ENCODE results near the gene CCNL2.
"Not testable (repeated sequence)": the region's sequence is repeated elsewhere in the genome, so short reads cannot be mapped to it uniquely, and the experiment has no call there.

Gene CCNL2

GRCh38 chr1:1419363-1419812 is 20.3 kb upstream of the CCNL2 start:
- no peak for DNase-seq

DNA sequence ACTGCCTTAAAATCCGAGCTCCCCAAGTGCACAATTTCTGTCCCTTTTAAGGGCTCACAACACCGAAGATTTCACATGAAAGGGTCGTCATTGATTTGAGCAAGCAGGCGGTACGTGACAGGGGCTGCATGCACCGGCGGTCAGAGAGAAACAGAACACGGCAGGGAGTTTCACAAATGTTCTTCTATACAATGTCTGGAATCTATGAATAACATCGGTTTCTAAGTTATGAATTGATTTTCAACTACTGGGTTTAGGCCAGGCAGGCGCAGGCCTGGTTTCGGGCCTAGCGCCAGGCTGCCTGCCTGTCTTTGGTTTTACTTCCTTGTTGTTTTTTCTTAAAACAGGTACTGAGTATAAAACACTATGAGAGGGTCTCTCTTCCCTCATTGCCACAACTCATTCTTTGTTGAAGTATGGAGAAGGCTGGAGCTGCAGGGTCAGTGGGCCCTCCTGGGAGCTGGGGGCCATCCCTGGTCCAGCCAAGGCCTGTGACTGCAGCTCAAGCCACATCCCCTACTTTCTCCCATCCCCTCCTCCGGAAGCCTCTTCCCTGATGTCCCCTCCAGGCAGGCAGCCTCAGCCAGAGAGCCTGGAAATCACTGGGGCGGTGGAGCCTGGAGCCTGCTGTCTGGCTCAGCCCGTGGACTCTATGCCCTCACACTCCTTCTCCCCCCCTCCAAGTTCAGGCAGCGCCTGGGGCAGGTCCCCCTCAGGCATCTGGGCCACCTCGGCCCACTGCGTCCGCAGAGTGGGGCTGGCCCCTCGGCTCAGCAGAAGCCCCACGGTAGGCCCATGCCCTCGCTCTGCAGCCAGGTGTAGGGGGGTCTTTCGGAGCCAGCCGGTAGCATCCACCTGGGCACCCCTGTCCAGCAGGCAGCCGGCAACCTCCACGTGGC is 19.6 kb upstream of the CCNL2 start:
- DNase-seq = no peak

DNA sequence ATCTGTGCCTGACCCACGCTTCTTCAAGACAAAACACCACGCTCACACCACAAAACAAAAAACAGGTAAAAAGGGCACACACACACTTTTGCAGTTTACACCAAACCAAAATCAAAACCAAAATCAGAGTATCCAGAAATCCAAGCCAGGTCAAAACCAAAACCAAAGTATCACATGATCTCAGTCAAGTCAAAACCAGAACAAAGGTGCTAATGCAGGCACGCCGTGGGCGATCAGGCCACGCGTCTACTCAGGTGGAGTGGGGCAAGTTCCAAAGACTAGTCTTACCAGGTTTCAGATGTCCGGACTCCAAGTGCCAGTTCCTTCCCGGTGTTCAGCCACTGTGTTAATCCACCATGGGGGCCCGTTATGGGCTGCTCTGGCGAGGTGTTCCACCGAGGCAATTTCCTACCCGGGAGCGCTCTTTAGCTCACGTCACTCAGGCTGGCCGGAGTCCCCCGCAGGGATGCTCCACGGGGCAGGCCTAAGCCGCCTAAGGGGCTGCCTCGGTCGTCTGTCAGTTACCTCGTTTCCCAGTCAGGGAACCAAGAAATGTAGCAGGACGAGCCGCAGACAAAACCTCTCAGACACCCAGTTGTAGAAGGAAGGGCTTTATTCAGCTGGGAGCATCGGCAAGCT is 18.8 kb upstream of the CCNL2 start:
- not testable (repeated sequence) for DNase-seq

GRCh38 chr1:1417396-1417795 is 18.3 kb upstream of the CCNL2 start:
- DNase-seq = not testable (repeated sequence)

GRCh38 chr1:1415751-1416150 is 16.6 kb upstream of the CCNL2 start:
- no peak for DNase-seq

DNA sequence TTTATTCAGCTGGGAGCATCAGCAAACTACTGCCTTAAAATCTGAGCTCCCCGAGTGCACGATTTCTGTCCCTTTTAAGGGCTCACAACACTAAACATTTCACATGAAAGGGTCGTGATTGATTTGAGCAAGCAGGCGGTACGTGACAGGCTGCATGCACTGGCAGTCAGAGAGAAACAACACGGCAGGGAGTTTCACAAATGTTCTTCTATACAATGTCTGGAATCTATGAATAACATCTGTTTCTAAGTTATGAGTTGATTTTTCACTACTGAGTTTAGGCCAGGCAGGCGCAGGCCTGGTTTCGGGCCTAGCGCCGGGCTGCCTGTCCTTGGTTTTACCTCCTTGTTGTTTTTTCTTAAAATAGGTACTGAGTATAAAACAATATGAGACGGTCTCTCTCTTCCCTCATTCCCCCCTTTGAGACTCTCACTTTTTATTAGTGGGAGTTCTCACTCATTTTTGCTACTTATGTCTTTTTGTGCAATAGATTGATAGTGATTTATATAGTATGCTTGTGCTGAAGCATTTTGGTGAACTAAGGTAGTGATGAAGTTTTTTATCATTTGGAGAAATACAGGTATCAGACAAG is 13.3 kb upstream of the CCNL2 start:
- not testable (repeated sequence) for DNase-seq

DNA sequence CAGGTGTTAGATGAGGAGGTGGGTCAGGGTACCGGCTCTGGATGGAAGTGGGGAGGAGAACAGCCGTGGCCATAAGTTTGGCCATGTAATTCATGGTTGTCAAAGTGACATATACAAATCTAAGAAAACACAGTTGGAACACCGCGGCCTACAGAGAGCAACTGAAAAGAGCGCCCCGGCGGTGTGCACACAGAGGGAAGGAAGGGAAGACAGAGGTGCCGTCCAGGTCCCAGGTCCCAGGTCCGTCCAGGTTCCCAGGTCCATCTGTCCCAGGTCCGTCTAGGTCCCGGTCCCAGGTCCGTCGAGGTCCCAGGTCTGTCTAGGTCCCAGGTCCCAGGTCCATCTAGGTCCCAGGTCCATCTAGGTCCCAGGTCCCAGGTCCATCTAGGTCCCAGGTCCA is 12.5 kb upstream of the CCNL2 start:
- DNase-seq = no peak

GRCh38 chr1:1410238-1410637 is 11.1 kb upstream of the CCNL2 start:
- DNase-seq = not testable (repeated sequence)

GRCh38 chr1:1407636-1408318 is 8.6 kb upstream of the CCNL2 start:
- no peak for DNase-seq

- DNase-seq = peak; percentile 93 to 95
These were observed 7.9 kb upstream of the CCNL2 start, which contains the start of gene MRPL20 for GRCh38 chr1:1406821-1407635. Gene MRPL20, minus strand, starts transcription at chr1:1407293. Its CDS starts 76 bp downstream, at chr1:1407217.

DNA sequence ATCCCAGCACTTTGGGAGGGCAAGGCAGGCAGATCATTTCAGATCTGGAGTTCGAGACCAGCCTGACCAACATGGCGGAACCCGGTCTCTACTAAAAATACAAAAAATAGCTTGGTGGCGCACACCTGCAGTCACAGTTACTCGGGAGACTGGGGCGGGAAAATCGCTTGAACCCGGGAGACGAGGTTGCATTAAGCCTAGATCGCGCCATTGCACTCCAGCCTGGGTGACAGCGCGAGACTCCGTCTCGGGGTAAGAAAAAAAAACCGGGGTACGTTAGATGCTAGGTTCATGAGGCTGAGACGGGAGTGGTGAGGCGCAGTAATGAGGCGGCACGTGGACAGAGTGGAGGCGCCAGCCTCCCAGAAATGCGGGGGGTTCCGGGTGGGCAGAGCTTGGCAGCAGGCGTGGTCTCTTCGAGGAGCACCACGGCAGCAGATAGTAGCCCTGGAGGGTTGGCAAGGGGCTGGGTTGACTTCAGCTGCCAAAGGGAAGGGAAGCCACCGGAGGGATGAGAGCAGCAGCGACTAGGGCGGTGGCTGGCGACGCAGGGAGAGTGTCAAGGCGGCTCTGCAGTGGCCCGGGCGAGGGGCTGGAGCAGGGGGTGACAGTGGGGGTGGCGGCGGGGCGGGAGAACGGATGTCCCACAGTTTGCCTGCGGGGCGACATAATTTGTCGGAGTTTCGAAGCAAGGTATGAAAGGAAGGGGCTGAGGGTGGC is 7.1 kb upstream of the CCNL2 start:
- no peak for DNase-seq

DNA sequence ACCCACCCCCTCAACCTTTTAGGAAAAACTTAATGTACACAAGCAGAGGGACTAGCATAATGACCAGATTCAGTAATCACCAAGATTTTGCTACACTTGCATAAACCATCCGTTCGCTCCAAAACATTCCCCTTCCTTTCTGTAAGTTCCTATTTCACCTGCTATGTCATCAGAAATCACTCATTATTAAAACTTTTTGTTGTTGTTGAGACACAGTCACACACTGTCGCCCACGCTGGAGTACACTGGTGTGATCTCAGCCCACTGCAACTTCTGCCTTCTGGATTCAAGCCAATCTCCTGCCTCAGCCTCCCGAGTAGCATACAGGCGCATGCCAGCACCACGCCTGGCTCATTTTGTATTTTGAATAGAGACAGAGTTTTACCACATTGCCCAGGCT is 4.5 kb upstream of the CCNL2 start:
- no peak for DNase-seq

DNA sequence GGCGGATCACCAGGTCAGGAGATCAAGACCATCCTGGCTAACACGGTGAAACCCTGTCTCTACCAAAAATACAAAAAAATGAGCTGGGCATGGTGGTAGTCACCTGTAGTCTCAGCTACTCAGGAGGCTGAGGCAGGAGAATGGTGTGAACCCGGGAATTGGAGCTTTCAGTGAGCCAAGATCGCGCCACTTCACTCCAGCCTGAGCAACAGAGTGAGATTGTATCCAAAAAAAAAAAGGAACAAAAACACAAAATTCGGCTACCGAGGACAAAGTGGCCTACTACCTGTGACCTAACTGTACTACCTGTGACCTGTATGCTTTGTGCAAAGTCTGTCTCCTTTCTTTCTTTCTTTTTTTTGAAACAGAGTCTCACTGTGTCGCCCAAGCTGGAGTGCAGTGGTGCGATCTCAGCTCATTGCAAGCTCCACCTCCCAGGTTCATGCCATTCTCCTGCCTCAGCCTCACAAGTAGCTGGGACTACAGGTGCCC is 3.8 kb upstream of the CCNL2 start:
- not testable (repeated sequence) for DNase-seq

GRCh38 chr1:1402072-1402900 is 3.2 kb upstream of the CCNL2 start:
- DNase-seq = peak in 1 of 2 experiments; percentile 35

DNA sequence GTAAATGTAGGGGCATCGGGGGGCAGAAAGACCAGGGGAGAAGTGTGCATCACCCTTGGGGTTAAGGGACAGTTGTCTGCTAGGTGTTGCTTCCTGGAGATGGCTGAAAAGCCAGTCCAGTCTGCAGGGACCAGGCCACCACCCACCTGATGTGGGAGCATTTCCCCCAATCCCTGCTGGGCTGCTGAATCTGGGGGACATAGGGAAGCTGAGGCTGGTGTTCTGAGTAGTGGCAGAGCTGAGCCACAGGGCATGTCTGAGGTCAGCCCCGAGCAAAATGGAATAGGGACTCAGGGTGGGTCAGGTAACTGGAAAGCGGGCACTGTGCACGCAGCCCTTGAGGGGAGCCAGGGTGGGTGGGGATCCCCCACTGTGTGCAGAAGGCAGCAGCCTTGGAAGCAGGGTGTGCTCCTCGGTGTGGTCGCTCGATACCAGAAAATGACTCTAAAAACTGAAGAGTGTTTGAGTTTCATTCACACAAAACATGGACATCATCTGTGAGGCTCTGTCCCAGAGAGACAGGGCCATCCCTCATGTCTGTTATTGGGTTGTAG is 2.4 kb upstream of the CCNL2 start:
- no peak for DNase-seq

GRCh38 chr1:1400576-1401456 is 1.7 kb upstream of the CCNL2 start:
- no peak for DNase-seq

GRCh38 chr1:1399872-1400575 is 889 bp upstream of the CCNL2 start:
- no peak for DNase-seq

DNA sequence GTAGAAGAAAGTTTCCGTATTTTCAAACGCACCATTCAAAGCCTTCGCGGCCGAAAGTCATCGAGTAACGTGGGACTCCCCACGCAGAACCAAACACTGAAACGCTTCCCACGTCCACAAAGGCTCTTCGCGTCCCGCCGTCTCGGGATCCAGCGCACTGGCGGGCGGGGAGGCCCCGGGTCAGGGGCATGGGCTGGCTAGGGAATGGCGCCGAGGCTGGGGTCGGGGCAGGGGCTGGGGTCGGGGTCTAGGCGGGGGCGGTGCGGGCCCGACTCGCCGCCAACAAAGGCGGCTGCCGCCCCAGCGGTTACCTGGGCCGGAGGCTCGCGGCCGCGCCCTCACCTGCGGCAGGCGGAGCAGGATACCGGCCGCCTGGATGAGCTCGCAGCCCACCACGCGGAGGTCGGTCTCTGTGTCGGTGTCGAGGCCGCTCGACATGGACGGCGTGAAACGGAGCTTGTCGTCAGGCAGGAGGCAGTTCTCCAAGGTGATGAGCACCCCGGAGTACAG is 403 bp downstream of the CCNL2 start:
- peak in 1 of 2 experiments; percentile 14 for DNase-seq
